LNCAP (cell line): ENCODE data around the gene NOS1.

Experiments used
- TF ChIP-seq, protein P1 (sequence below): fragments of 450-650 bp; IDR thresholded peaks from 2 replicates; pipeline ENCODE4 v1.5.1; 2017; ENCODE audit warnings: mild to moderate bottlenecking

The NOS1 gene

DNA sequence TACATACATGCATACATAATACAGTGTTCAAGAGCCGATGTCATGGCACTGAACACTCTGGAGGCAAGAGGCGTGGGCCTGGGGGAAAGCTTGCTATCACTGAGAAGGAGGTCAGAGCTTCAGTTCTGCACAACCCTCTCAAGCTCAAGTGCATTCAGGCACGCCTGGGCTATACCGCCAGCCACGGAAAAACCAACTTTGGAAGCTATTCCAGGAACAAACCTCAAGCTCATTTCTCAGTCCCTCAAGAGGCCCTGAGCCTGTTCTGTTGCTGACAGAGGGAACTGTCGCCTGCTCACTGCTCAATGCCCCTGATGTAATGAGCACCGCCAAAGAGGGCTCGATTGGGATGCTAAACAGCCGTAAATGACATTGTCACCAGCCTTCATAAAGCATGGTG lies 9.2 kb downstream of the NOS1 start:
- TF ChIP-seq, protein P1, sequence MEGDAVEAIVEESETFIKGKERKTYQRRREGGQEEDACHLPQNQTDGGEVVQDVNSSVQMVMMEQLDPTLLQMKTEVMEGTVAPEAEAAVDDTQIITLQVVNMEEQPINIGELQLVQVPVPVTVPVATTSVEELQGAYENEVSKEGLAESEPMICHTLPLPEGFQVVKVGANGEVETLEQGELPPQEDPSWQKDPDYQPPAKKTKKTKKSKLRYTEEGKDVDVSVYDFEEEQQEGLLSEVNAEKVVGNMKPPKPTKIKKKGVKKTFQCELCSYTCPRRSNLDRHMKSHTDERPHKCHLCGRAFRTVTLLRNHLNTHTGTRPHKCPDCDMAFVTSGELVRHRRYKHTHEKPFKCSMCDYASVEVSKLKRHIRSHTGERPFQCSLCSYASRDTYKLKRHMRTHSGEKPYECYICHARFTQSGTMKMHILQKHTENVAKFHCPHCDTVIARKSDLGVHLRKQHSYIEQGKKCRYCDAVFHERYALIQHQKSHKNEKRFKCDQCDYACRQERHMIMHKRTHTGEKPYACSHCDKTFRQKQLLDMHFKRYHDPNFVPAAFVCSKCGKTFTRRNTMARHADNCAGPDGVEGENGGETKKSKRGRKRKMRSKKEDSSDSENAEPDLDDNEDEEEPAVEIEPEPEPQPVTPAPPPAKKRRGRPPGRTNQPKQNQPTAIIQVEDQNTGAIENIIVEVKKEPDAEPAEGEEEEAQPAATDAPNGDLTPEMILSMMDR = no peak

DNA sequence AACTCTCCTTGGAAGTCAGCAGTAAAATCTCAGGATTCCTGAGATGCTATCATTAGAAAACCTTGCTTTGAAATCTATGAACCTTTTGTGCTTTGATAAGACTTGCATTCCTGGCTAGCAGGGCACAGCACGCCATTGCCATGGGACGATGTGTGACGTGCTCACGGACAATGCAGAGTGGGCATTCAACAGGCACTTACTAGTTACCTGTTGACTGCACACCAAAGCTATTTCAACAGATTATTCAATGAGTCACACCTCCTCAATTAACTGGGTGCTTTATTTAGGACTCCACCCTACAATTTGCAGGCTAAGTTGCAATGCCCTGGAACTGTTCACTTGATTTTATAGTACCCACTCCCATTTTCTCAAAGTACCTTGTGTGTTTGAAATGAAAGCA lies 11.3 kb downstream of the NOS1 start:
- TF ChIP-seq, protein P1 = no peak

DNA sequence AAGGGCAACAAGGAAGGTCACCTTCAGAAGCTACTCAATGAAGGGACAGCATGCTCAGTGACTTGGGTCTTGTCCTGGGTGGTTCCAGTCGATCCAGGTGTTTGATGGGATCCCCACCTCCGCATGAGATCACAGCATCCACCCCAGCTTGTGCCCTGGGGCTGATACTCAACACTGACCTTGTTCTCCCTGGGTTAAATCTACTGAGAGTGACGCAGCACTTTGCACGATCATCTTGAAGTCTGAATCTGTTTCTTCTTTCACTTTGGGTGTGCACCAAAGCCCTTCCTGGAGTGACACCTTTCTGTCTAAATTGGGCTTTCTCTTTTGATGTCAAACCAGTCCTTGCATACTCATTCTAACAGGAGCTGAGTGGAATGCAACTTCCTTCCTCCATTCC lies 13.8 kb downstream of the NOS1 start:
- TF ChIP-seq, protein P1 = no peak

DNA sequence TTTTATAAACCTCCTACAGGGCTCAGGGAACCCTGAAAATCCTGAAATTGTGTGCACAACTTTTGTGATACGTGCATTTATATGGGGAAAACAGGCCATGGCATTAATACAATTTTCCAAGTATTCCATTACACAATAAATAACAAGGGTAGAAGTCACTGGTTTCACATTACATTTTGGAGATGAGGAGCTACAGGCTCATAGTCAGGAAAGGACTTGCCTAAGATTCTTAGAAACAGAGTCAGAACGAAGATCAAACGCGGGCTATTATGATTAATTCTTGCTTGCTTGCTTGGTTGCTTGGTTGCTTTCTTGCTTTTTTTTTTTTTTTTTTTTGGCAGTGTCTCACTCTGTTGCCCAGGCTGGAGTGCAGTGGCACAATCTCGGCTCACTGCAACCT lies 16.7 kb downstream of the NOS1 start:
- TF ChIP-seq, protein P1 = no peak

DNA sequence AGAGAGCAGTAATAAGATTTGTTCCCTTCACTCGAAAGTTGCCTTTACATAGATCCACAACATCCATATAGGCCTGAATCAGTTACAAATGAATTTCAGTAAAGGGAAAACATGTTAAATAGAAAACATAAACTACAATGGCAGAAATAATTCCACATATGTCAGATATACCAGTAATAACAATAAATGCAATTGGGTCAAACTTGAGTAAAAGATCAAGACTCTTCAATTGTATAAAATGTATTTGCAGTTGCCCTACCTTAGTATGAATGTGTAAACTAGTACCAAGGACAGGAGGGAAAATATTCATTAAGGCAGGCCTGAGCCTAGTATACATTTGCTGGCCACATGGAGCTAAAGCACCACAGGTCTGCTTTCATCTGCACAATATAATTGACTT lies 17.6 kb downstream of the NOS1 start:
- TF ChIP-seq, protein P1 = no peak

DNA sequence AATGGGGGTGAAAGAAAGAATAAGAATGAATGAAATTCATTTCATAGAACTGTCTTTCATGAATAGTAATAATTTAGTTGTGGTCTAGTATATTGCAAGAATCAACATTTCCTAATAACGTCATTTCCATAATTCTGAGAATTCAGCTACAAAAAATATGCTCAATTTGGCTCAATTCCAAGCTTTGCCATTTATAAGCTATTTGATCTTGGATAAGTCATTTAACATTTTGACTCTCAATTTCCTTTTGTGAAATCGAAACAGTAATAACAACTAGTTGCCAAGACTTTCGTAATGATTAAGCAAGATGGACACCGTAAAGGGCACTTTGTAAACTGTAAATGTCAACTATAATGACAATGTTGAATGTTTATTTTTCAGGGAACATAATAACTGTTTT lies 18.1 kb downstream of the NOS1 start:
- TF ChIP-seq, protein P1 = no peak

DNA sequence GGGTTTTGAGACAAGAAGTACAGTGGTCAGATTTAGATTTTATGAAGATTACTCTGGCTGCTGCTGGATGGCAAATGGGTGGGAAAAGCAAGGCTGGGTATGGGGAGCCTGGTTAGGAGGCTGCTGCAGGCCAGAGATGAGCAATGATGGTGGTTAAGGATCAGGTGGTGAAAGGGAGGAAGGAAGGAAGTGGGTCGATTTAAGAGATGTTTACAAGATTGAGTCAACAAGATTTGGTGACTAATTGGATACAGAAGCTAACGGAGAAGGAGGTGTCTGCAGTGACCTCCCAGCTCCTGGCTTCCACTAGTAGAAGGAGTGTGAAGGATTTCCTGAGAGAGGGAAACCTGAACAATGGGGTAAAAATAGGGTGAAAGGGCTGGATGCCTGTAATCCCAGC lies 18.7 kb downstream of the NOS1 start:
- TF ChIP-seq, protein P1 = no peak

DNA sequence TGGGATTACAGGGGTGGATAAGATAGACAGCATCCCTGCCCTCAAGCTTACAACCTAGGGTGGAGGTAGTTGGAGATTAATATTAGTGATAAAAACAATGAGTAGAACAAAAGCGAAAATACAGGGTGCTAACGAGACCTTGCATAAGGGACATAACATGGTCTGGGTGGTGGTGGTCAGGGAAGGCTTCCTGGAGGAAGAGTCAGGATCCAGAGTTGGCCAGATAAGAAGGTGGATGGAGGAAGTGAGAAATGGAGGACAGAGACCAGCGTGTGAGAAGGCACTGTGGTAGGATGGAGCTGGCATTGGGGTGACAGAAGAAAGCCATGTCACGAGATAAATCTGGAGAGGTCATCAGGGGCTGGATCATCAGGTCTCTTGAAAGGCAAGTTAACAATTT lies 19.2 kb downstream of the NOS1 start:
- TF ChIP-seq, protein P1 = no peak
